GM12878 (cell line): ENCODE results near the gene MEAK7. TPM values are rescaled to one million over a fixed set of nuclear protein-coding genes. Genes with fewer than 3 reads are reported as not detected.

Source experiments
- ZBTB11 ChIP-seq: fragments of 450-650 bp; formaldehyde crosslinking; IDR thresholded peaks from 2 replicates; pipeline ENCODE4 v1.5.0; 2022; ENCODE audit warnings: mild to moderate bottlenecking, missing genetic modification characterization
- ZNF384 ChIP-seq: IDR thresholded peaks from 2 replicates; pipeline ENCODE4 v1.6.1; 2012; ENCODE audit warnings: low read depth, mild to moderate bottlenecking, low read length, improper control_type of control experiment, borderline replicate concordance
- polyA plus RNA-seq, 11 experiments: library from polyadenylated mRNA; depleted of rRNA in 4 of 11; unstranded in 6 of 11; stranded (reverse) in 5 of 11; fragments of >200 nt; fragmentation: Nextera tagmentation in 4 of 11; fragmentation: Illumina TruSeq in 1 of 11; extraction: Ambion mirVana in 4 of 11; extraction: Trizol in 1 of 11; gene quantifications; 1 replicate in 1 of 11; 2 replicates in 10 of 11; pipeline versions ENCODE4 v1.2.1 to v1.2.3, GENCODE V29; 2011 to 2016; ENCODE audit warnings: inconsistent platforms in 2 of 11, missing spikeins in 2 of 11, low read depth in 1 of 11
- total RNA-seq, 4 experiments: library from RNA; depleted of rRNA in 3 of 4; stranded (reverse); fragments of >200 nt in 3 of 4; fragmentation: Illumina TruSeq in 1 of 4; extraction: Trizol in 1 of 4; gene quantifications; 2 replicates each; pipeline versions ENCODE4 v1.2.1 to v1.2.3, GENCODE V29; 2013 to 2021
- TF ChIP-seq, protein P1 (sequence below): fragments of 450-650 bp; IDR thresholded peaks from 2 replicates; pipeline ENCODE4 v1.6.1; 2017; ENCODE audit warnings: mild to moderate bottlenecking, moderate library complexity
- TF ChIP-seq, protein P2 (sequence below): IDR thresholded peaks from 2 replicates; pipeline ENCODE4 v1.6.1; 2011; ENCODE audit warnings: mild to moderate bottlenecking, low read depth, low read length, moderate library complexity; ENCODE audit not compliant: insufficient replicate concordance

The MEAK7 gene
- total and polyA plus RNA-seq, 10 of the 15 experiments (the other 5 are each of a cell fraction or from before 2014, with no cell fraction given): 1.4 to 11.9 (median 6.4) TPM

- TF ChIP-seq, protein P1, sequence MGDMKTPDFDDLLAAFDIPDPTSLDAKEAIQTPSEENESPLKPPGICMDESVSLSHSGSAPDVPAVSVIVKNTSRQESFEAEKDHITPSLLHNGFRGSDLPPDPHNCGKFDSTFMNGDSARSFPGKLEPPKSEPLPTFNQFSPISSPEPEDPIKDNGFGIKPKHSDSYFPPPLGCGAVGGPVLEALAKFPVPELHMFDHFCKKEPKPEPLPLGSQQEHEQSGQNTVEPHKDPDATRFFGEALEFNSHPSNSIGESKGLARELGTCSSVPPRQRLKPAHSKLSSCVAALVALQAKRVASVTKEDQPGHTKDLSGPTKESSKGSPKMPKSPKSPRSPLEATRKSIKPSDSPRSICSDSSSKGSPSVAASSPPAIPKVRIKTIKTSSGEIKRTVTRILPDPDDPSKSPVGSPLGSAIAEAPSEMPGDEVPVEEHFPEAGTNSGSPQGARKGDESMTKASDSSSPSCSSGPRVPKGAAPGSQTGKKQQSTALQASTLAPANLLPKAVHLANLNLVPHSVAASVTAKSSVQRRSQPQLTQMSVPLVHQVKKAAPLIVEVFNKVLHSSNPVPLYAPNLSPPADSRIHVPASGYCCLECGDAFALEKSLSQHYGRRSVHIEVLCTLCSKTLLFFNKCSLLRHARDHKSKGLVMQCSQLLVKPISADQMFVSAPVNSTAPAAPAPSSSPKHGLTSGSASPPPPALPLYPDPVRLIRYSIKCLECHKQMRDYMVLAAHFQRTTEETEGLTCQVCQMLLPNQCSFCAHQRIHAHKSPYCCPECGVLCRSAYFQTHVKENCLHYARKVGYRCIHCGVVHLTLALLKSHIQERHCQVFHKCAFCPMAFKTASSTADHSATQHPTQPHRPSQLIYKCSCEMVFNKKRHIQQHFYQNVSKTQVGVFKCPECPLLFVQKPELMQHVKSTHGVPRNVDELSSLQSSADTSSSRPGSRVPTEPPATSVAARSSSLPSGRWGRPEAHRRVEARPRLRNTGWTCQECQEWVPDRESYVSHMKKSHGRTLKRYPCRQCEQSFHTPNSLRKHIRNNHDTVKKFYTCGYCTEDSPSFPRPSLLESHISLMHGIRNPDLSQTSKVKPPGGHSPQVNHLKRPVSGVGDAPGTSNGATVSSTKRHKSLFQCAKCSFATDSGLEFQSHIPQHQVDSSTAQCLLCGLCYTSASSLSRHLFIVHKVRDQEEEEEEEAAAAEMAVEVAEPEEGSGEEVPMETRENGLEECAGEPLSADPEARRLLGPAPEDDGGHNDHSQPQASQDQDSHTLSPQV: no peak
- TF ChIP-seq, protein P2, sequence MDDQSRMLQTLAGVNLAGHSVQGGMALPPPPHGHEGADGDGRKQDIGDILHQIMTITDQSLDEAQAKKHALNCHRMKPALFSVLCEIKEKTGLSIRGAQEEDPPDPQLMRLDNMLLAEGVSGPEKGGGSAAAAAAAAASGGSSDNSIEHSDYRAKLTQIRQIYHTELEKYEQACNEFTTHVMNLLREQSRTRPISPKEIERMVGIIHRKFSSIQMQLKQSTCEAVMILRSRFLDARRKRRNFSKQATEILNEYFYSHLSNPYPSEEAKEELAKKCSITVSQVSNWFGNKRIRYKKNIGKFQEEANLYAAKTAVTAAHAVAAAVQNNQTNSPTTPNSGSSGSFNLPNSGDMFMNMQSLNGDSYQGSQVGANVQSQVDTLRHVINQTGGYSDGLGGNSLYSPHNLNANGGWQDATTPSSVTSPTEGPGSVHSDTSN: no peak
- no peak for TF ChIP-seq ZNF384
- no peak for TF ChIP-seq ZBTB11 (CRISPR knock-in tag)
Measured at GRCh38 chr16:84537491-84538151, 33.2 kb upstream of the MEAK7 start (continued).
